Measurements from ENCODE around the gene NFKBIZ. TPM values are rescaled to one million over a fixed set of nuclear protein-coding genes. Genes with fewer than 3 reads are reported as not detected.
"Not testable (repeated sequence)": the region's sequence is repeated elsewhere in the genome, so short reads cannot be mapped to it uniquely, and the experiment has no call there.

NFKBIZ gene
- total and polyA plus RNA-seq, 9 of the 15 experiments (the other 6 are each of a cell fraction or from before 2014, with no cell fraction given), result 1.2 to 13.7 (median 5.7) TPM

DNA sequence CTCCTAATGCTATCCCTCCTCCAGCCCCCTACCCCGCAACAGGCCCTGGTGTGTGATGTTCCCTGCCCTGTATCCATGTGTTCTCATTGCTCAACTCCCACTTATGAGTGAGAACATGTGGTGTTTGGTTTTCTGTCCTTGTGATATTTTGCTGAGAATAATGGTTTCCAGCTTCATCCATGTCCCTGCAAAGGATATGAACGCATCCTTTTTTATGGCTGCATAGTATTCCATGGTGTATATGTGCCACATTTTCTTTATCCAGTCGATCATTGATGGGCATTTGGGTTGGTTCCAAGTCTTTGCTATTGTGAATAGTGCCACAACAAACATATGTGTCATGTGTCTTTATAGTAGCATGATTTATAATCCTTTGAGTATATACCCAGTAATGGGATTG lies 36.3 kb downstream of the NFKBIZ start:
- WGBS (ENCODE audit: insufficient coverage, low coverage, missing lambda C conversion rate), result 8% methylated on average over 3 of the region's 3 CpGs
- FAIRE-seq; BruUV-seq (replicated peaks): not testable (repeated sequence)

DNA sequence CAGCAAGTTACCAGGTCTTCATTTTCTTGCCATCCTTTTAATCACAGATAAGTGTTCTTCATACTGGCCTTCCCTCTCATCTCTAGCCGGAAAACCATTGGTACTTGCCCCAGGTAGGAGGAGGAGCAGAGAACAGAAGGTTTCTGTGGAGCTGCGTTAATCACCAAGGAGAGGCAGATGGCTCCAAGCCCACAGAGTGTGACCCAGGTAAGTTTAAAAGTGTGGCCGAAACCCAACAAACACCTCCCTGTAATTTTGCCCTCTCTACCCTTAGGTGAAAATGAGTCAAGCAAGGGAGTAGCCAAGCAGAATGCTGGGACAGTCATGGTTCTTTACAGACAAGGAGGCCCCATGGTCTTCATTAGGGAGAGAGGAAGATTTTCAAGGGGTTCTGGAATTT lies 37.3 kb downstream of the NFKBIZ start:
- 30% methylated on average over 3 of the region's 3 CpGs for WGBS (ENCODE audit: insufficient coverage, low coverage, missing lambda C conversion rate)
- H3K9ac ChIP-seq (ENCODE audit: insufficient read depth in 1 of 2, low read depth in 2 of 2, low read length in 2 of 2), result no peak overlapping the region
- CTCF ChIA-PET (ENCODE audit: low intra/inter-chr PET ratio), result no interaction called here

More for the DNA sequence above, 36.3 kb downstream of the NFKBIZ start:
- H2AFZ ChIP-seq (ENCODE audit: low read depth, low read length); H3K9ac ChIP-seq (ENCODE audit: insufficient read depth in 1 of 2, low read depth in 2 of 2, low read length in 2 of 2); POLR2A ChIA-PET; DNase-seq (ENCODE audit: extremely low read depth in 1 of 4, low spot score in 3 of 4); H3K4me2 ChIP-seq (ENCODE audit: insufficient read depth, low read length); H3K4me1 ChIP-seq (replicated peaks in 1 of 2; ENCODE audit: control insufficient read depth in 2 of 2, insufficient read depth in 2 of 2, low read length in 2 of 2); intact Hi-C loops (cut with micrococcal nuclease); H3K9me1 ChIP-seq (ENCODE audit: control insufficient read depth, insufficient read depth, low read length); H3K9me3 ChIP-seq (replicated peaks; ENCODE audit: control insufficient read depth, insufficient read depth, low read depth, low read length); CTCF ChIA-PET (ENCODE audit: low intra/inter-chr PET ratio); H3K27me3 ChIP-seq (ENCODE audit: control insufficient read depth in 2 of 2, insufficient read depth in 2 of 2, low read length in 2 of 2); H4K20me1 ChIP-seq (replicated peaks; ENCODE audit: control insufficient read depth, insufficient read depth, low read length); H3K4me3 ChIP-seq; H3K79me2 ChIP-seq (ENCODE audit: control insufficient read depth, insufficient read depth, low read length); in situ Hi-C loops (cut with MboI); H3K27ac ChIP-seq (ENCODE audit: extremely low read depth, low read depth, low read length); ATAC-seq; H3K36me3 ChIP-seq (ENCODE audit: control insufficient read depth, insufficient read depth, low read length): not testable (repeated sequence)
- peak; percentile 70 for TF ChIP-seq ZNF146 (CRISPR knock-in tag; IDR thresholded peaks at IDR 0.05; ENCODE audit: unreplicated experiment)

More for the DNA sequence above, 37.3 kb downstream of the NFKBIZ start:
- Histone ChIP-seq H3K4me1 (replicated peaks in 1 of 2; ENCODE audit: control insufficient read depth in 2 of 2, insufficient read depth in 2 of 2, low read length in 2 of 2) (no peaks in the 10 kb centered on the region), H3K4me3 (no peak overlapping the region), H3K27ac (ENCODE audit: extremely low read depth, low read depth, low read length) (no peak overlapping the region), H3K36me3 (ENCODE audit: control insufficient read depth, insufficient read depth, low read length) (no peaks in the 10 kb centered on the region), H3K9me1 (ENCODE audit: control insufficient read depth, insufficient read depth, low read length) (no peaks in the 10 kb centered on the region), H3K9me3 (replicated peaks; ENCODE audit: control insufficient read depth, insufficient read depth, low read depth, low read length) (no peaks in the 10 kb centered on the region), H2AFZ (ENCODE audit: low read depth, low read length) (no peak overlapping the region), H3K79me2 (ENCODE audit: control insufficient read depth, insufficient read depth, low read length) (no peaks in the 10 kb centered on the region), H4K20me1 (replicated peaks; ENCODE audit: control insufficient read depth, insufficient read depth, low read length) (no peaks in the 10 kb centered on the region), H3K27me3 (ENCODE audit: control insufficient read depth in 2 of 2, insufficient read depth in 2 of 2, low read length in 2 of 2) (no peaks in the 10 kb centered on the region), H3K4me2 (ENCODE audit: insufficient read depth, low read length) (no peak overlapping the region)
- no TSS peak for BruUV-seq (replicated peaks)
- in situ Hi-C loops (cut with MboI) (no loop called here), intact Hi-C loops (cut with micrococcal nuclease) (no loop called here)
- POLR2A ChIA-PET, result no interaction called here
- DNase-seq (ENCODE audit: extremely low read depth in 1 of 4, low spot score in 3 of 4), result no peak
- no peak for ATAC-seq
- no peak for FAIRE-seq
- no peak for TF ChIP-seq RBM39 (optimal IDR thresholded peaks at IDR 0.05; ENCODE audit: low read depth, low read length)
- no peak for TF ChIP-seq ZNF830 (CRISPR knock-in tag; IDR thresholded peaks at IDR 0.05)
- TF ChIP-seq, protein P1, sequence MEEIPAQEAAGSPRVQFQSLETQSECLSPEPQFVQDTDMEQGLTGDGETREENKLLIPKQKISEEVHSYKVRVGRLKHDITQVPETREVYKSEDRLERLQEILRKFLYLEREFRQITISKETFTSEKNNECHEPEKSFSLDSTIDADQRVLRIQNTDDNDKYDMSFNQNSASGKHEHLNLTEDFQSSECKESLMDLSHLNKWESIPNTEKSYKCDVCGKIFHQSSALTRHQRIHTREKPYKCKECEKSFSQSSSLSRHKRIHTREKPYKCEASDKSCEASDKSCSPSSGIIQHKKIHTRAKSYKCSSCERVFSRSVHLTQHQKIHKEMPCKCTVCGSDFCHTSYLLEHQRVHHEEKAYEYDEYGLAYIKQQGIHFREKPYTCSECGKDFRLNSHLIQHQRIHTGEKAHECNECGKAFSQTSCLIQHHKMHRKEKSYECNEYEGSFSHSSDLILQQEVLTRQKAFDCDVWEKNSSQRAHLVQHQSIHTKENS (CRISPR knock-in tag; IDR thresholded peaks at IDR 0.05), result no peak
- no peak for TF ChIP-seq SOX6 (IDR thresholded peaks at IDR 0.05)
- TF ChIP-seq ELF4 (CRISPR knock-in tag; IDR thresholded peaks at IDR 0.05), result no peak
- no peak for TF ChIP-seq ARNT (IDR thresholded peaks at IDR 0.05)
- TF ChIP-seq, protein P2, sequence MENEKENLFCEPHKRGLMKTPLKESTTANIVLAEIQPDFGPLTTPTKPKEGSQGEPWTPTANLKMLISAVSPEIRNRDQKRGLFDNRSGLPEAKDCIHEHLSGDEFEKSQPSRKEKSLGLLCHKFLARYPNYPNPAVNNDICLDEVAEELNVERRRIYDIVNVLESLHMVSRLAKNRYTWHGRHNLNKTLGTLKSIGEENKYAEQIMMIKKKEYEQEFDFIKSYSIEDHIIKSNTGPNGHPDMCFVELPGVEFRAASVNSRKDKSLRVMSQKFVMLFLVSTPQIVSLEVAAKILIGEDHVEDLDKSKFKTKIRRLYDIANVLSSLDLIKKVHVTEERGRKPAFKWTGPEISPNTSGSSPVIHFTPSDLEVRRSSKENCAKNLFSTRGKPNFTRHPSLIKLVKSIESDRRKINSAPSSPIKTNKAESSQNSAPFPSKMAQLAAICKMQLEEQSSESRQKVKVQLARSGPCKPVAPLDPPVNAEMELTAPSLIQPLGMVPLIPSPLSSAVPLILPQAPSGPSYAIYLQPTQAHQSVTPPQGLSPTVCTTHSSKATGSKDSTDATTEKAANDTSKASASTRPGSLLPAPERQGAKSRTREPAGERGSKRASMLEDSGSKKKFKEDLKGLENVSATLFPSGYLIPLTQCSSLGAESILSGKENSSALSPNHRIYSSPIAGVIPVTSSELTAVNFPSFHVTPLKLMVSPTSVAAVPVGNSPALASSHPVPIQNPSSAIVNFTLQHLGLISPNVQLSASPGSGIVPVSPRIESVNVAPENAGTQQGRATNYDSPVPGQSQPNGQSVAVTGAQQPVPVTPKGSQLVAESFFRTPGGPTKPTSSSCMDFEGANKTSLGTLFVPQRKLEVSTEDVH (IDR thresholded peaks at IDR 0.05; ENCODE audit: low read depth, partially characterized antibody), result no peak
- no peak for TF ChIP-seq RAD21 (CRISPR knock-in tag; conservative IDR thresholded peaks at IDR 0.05 in 1 of 2, IDR thresholded peaks at IDR 0.05 in 1 of 2)
- no peak for TF ChIP-seq MTA3 (IDR thresholded peaks at IDR 0.05; ENCODE audit: borderline replicate concordance)
- TF ChIP-seq KAT7 (CRISPR knock-in tag; IDR thresholded peaks at IDR 0.05; ENCODE audit: borderline replicate concordance), result no peak
- no peak for TF ChIP-seq ZFP30 (CRISPR knock-in tag; IDR thresholded peaks at IDR 0.05; ENCODE audit: borderline replicate concordance)
- no peak for TF ChIP-seq XRCC4 (IDR thresholded peaks at IDR 0.05; ENCODE audit: extremely low read depth, insufficient read depth, insufficient read length)
